CD4-positive, alpha-beta T cell treated with Interleukin-6 at 100 ng/mL for 8 hours (primary cell): ENCODE measurements around the gene PRKAB1.
"Not testable (repeated sequence)": the region's sequence is repeated elsewhere in the genome, so short reads cannot be mapped to it uniquely, and the experiment has no call there.

ENCODE experiments used
- DNase-seq: peaks from one replicate; pipeline ENCODE4 v3.0.0-alpha.2; 2020; ENCODE audit warnings: mixed read lengths, low spot score

Gene PRKAB1

GRCh38 chr12:119667577-119668323, at the start of gene PRKAB1:
Gene PRKAB1, plus strand, starts transcription at chr12:119668133. Its CDS starts 112 bp downstream, at chr12:119668245.
- peak; percentile 97 for DNase-seq

- not testable (repeated sequence) for DNase-seq
Observed at GRCh38 chr12:119618328-119618896, 49.5 kb upstream of the PRKAB1 start.

- DNase-seq: no peak
Observed at GRCh38 chr12:119620490-119620889, 47.4 kb upstream of the PRKAB1 start.

GRCh38 chr12:119621878-119622277, 46.1 kb upstream of the PRKAB1 start:
- DNase-seq: no peak

- no peak for DNase-seq
Observed at GRCh38 chr12:119624966-119625365, 43.0 kb upstream of the PRKAB1 start.

- DNase-seq: no peak
Observed at GRCh38 chr12:119627019-119627643, 40.8 kb upstream of the PRKAB1 start.

- no peak for DNase-seq
Observed at GRCh38 chr12:119627686-119628085, 40.2 kb upstream of the PRKAB1 start.

GRCh38 chr12:119630223-119630780, 37.6 kb upstream of the PRKAB1 start:
- DNase-seq: no peak

GRCh38 chr12:119630962-119631550, 36.9 kb upstream of the PRKAB1 start:
- DNase-seq: no peak

GRCh38 chr12:119631930-119632678, 35.8 kb upstream of the PRKAB1 start:
- no peak for DNase-seq

GRCh38 chr12:119634743-119635142, 33.2 kb upstream of the PRKAB1 start:
- no peak for DNase-seq

- DNase-seq: no peak
Observed at GRCh38 chr12:119642986-119643385, 24.9 kb upstream of the PRKAB1 start.

GRCh38 chr12:119644930-119645329, 23.0 kb upstream of the PRKAB1 start:
- no peak for DNase-seq

GRCh38 chr12:119645535-119646059, 22.3 kb upstream of the PRKAB1 start:
- no peak for DNase-seq

GRCh38 chr12:119649202-119649808, 18.6 kb upstream of the PRKAB1 start:
- DNase-seq: no peak

GRCh38 chr12:119652665-119653064, 15.3 kb upstream of the PRKAB1 start:
- no peak for DNase-seq

GRCh38 chr12:119657001-119657400, 10.9 kb upstream of the PRKAB1 start:
- not testable (repeated sequence) for DNase-seq

- not testable (repeated sequence) for DNase-seq
Observed at GRCh38 chr12:119658166-119658565, 9.8 kb upstream of the PRKAB1 start.

- DNase-seq: peak; percentile 48
Observed at GRCh38 chr12:119659289-119659897, 8.5 kb upstream of the PRKAB1 start.

- no peak for DNase-seq
Observed at GRCh38 chr12:119660076-119660475, 7.9 kb upstream of the PRKAB1 start.

- DNase-seq: no peak
Observed at GRCh38 chr12:119661882-119662281, 6.1 kb upstream of the PRKAB1 start.
